Endodermal cell (in vitro differentiated cells): Measurements from ENCODE around the gene CYP26C1. TPM values are rescaled to one million over a fixed set of nuclear protein-coding genes. Genes with fewer than 3 reads are reported as not detected.

ENCODE experiments used
- DNase-seq: peaks from one replicate; pipeline ENCODE4 v3.0.0-alpha.2; 2017
- H3K27ac ChIP-seq: 2 replicates; pipeline ENCODE4 v1.5.1; 2013; ENCODE audit warnings: mild to moderate bottlenecking, low read depth, low read length, moderate library complexity
- H3K27me3 ChIP-seq: 2 replicates; pipeline ENCODE4 v1.6.1; 2013; ENCODE audit warnings: mild to moderate bottlenecking, low read length, moderate library complexity; ENCODE audit not compliant: insufficient read depth, control insufficient read depth, poor library complexity, severe bottlenecking
- H3K36me3 ChIP-seq: 2 replicates; pipeline ENCODE4 v1.7.0; 2013; ENCODE audit warnings: mild to moderate bottlenecking, low read length, moderate library complexity; ENCODE audit not compliant: control insufficient read depth, insufficient read depth
- H3K4me1 ChIP-seq: one replicate; pipeline ENCODE4 v1.7.0; 2013; ENCODE audit warnings: low read length; ENCODE audit not compliant: control insufficient read depth, insufficient read depth
- H3K4me3 ChIP-seq: 2 replicates; pipeline ENCODE4 v1.5.1; 2013; ENCODE audit warnings: mild to moderate bottlenecking, low read length, moderate library complexity
- H3K9ac ChIP-seq: 2 replicates; pipeline ENCODE4 v1.6.1; 2013; ENCODE audit warnings: mild to moderate bottlenecking, low read length, moderate library complexity; ENCODE audit not compliant: poor library complexity, severe bottlenecking; ENCODE audit errors: extremely low read depth
- H3K9me3 ChIP-seq: 2 replicates; pipeline ENCODE4 v1.6.1; 2013; ENCODE audit warnings: mild to moderate bottlenecking, low read length, moderate library complexity; ENCODE audit not compliant: control insufficient read depth
- H3K27ac Mint-ChIP-seq: 2 replicates; pipeline ENCODE4 v1.8.0; 2020; ENCODE audit warnings: mixed read lengths
- H3K27me3 Mint-ChIP-seq: 2 replicates; pipeline ENCODE4 v1.8.0; 2021; ENCODE audit warnings: mild to moderate bottlenecking, mixed read lengths; ENCODE audit not compliant: insufficient read depth
- H3K36me3 Mint-ChIP-seq: 2 replicates; pipeline ENCODE4 v1.8.0; 2020; ENCODE audit warnings: low read depth, mixed read lengths
- H3K4me1 Mint-ChIP-seq: 2 replicates; pipeline ENCODE4 v1.8.0; 2020; ENCODE audit warnings: mixed read lengths
- H3K4me3 Mint-ChIP-seq: 2 replicates; pipeline ENCODE4 v1.8.0; 2020; ENCODE audit warnings: mild to moderate bottlenecking, moderate library complexity, mixed read lengths
- H3K9me3 Mint-ChIP-seq: 2 replicates; pipeline ENCODE4 v1.8.0; 2020; ENCODE audit warnings: mild to moderate bottlenecking, mixed read lengths
- WGBS, 2 experiments: methylation state at CpG; one replicate each; pipeline versions ENCODE4 v1.1.5 to v1.1.7; 2013; ENCODE audit warnings: missing lambda C conversion rate in 2 of 2, mixed read lengths in 1 of 2; ENCODE audit not compliant: insufficient coverage in 1 of 2, insufficient read length in 1 of 2; 5-methylcytosine and 5-hydroxymethylcytosine counted together
- total RNA-seq, 2 donors: library from RNA; stranded (reverse); fragmentation: NEBNext Ultra II Directional in 1 of 2; extraction: Animal tissue kit (Norgen Biotek cat#: 25700) in 1 of 2; gene quantifications; 2 replicates in 1 of 2; 3 replicates in 1 of 2; pipeline ENCODE4 v1.2.1, GENCODE V29; 2021
- TF ChIP-seq, protein P1 (sequence below): fragments of 200-600 bp; sonication (generic); conservative IDR thresholded peaks from 2 replicates; pipeline ENCODE4 v1.5.0; 2021; ENCODE audit warnings: antibody characterized with exemption, mild to moderate bottlenecking

The CYP26C1 gene
- total RNA-seq, 2 donors from 2014 or later, result 0.35 to 0.44 TPM

DNA sequence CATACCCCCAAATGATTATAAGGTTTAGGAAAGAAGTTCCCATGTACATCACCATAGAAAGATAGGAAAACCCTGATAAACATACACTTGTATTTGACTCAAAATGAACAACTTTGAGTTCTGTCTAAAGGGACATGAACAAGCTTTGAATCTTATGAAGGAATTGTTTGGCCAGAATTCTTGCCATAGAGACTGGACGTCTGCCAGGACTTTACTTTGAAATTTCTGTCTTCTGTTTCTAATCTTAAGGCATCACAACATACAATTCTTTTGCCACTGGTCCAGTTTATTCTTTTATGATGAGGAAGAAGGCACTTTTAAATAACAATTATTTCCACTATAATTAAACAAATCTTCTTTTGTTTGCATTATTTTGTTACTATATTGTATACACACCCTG, 26.2 kb upstream of the CYP26C1 start:
- Histone ChIP-seq H3K27me3 (no peaks in the 10 kb centered on the region), H3K27ac (no peak overlapping the region), H3K9me3 (no peaks in the 10 kb centered on the region), H3K36me3 (no peaks in the 10 kb centered on the region), H3K4me3 (no peak overlapping the region), H3K4me1 (peaks cover 5% of the 10 kb centered on the region), H3K9ac (no peak overlapping the region)
- Mint-ChIP-seq H3K27me3 (no peaks in the 10 kb centered on the region), H3K4me3 (no peak overlapping the region), H3K4me1 (peaks cover 27% of the 10 kb centered on the region), H3K27ac (no peak overlapping the region), H3K36me3 (no peaks in the 10 kb centered on the region), H3K9me3 (no peaks in the 10 kb centered on the region)
- WGBS, 2 experiments, result 80% methylated on average over 1 of the region's 1 CpG; no CpG with 5 or more reads in 1 of the 2 experiments
- DNase-seq, result no peak
- TF ChIP-seq, protein P1, sequence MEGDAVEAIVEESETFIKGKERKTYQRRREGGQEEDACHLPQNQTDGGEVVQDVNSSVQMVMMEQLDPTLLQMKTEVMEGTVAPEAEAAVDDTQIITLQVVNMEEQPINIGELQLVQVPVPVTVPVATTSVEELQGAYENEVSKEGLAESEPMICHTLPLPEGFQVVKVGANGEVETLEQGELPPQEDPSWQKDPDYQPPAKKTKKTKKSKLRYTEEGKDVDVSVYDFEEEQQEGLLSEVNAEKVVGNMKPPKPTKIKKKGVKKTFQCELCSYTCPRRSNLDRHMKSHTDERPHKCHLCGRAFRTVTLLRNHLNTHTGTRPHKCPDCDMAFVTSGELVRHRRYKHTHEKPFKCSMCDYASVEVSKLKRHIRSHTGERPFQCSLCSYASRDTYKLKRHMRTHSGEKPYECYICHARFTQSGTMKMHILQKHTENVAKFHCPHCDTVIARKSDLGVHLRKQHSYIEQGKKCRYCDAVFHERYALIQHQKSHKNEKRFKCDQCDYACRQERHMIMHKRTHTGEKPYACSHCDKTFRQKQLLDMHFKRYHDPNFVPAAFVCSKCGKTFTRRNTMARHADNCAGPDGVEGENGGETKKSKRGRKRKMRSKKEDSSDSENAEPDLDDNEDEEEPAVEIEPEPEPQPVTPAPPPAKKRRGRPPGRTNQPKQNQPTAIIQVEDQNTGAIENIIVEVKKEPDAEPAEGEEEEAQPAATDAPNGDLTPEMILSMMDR, result no peak

DNA sequence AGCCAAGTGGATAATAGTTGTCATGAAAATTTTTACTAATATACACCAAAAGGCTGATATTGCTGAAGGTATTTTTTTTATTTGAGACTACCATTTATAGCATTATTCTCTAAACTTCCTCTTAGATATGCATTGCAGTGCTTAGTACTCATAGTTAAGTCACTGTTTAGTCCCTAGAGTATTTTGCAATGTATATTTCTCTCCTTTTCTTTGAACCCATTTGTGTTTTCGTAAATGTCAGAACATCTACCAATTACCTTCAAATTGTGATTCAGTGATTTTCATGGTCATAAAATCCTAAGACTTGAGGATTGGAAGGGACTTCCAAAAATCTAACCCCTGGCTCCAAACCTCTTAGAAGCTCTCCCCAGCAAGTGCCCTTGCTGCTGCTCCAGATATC, 21.5 kb upstream of the CYP26C1 start:
- Histone ChIP-seq H3K4me1 (peaks cover 4% of the 10 kb centered on the region), H3K9ac (no peak overlapping the region), H3K36me3 (no peaks in the 10 kb centered on the region), H3K4me3 (no peak overlapping the region), H3K27ac (no peak overlapping the region), H3K27me3 (no peaks in the 10 kb centered on the region), H3K9me3 (no peaks in the 10 kb centered on the region)
- H3K27ac Mint-ChIP-seq, result no peak overlapping the region
- no peaks in the 10 kb centered on the region for H3K9me3 Mint-ChIP-seq
- TF ChIP-seq, protein P1, result no peak
- H3K27me3 Mint-ChIP-seq, result no peaks in the 10 kb centered on the region
- no peak overlapping the region for H3K4me3 Mint-ChIP-seq
- H3K4me1 Mint-ChIP-seq, result peaks cover 20% of the 10 kb centered on the region
- whole genome bisulfite sequencing, 2 experiments, result 80 to 100% methylated on average over 1 of the region's 1 CpG
- DNase-seq, result no peak
- no peaks in the 10 kb centered on the region for H3K36me3 Mint-ChIP-seq

DNA sequence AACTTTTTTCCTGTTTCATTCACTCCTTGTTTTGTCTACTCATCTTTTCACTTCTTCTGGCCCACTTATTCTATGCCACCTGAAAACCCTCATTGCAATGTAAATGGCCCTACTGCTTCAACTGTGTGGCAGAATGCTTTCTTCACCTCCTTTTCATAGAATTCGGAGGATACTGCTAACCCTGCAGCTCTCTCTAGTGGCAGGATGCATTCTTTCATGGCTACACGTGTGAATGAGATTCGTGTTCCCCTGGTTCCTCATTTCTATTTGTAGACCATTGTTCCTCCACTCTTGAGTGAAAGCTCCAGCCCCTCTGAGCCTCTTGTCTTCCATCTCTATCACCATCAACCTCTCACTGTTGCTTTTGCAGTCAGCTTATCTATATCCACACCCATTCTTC, 20.9 kb upstream of the CYP26C1 start:
- no peak overlapping the region for H3K27ac Mint-ChIP-seq
- no peaks in the 10 kb centered on the region for H3K9me3 Mint-ChIP-seq
- no peaks in the 10 kb centered on the region for H3K27me3 Mint-ChIP-seq
- H3K27ac ChIP-seq, result no peak overlapping the region
- peaks cover 14% of the 10 kb centered on the region for H3K4me1 Mint-ChIP-seq
- TF ChIP-seq, protein P1, result peak; percentile 76
- H3K4me3 Mint-ChIP-seq, result no peak overlapping the region
- no peaks in the 10 kb centered on the region for H3K36me3 ChIP-seq
- H3K36me3 Mint-ChIP-seq, result no peaks in the 10 kb centered on the region
- WGBS, 2 experiments, result 15% methylated on average over 3 of the region's 3 CpGs
- H3K9ac ChIP-seq, result no peak overlapping the region
- no peak overlapping the region for H3K4me3 ChIP-seq
- H3K9me3 ChIP-seq, result no peaks in the 10 kb centered on the region
- no peaks in the 10 kb centered on the region for H3K4me1 ChIP-seq
- no peaks in the 10 kb centered on the region for H3K27me3 ChIP-seq
- peak; percentile 80 for DNase-seq
